GM18907 (cell line): ENCODE results near the gene ALDH1A3.
A peak's percentile ranks its signal among the peaks of the same experiment; 100 is the strongest.

Experiments
- ATAC-seq: cut with Tn5 transposase; IDR thresholded peaks from one replicate; pipeline ENCODE4 v1.9.1; 2021; ENCODE audit warnings: mild to moderate bottlenecking, moderate library complexity; ENCODE audit not compliant: unreplicated experiment

ALDH1A3 gene

GRCh38 chr15:100900795-100901169 is 21.2 kb downstream of the ALDH1A3 start:
- no peak for ATAC-seq

- ATAC-seq = no peak
These were observed 21.7 kb downstream of the ALDH1A3 start for GRCh38 chr15:100901296-100901695.

GRCh38 chr15:100901702-100902435 is 22.2 kb downstream of the ALDH1A3 start:
- no peak for ATAC-seq

GRCh38 chr15:100902436-100903167 is 23.0 kb downstream of the ALDH1A3 start:
- no peak for ATAC-seq

- ATAC-seq = no peak
These were observed 23.5 kb downstream of the ALDH1A3 start for GRCh38 chr15:100903168-100903554.

- no peak for ATAC-seq
These were observed 26.2 kb downstream of the ALDH1A3 start for GRCh38 chr15:100905850-100906249.

GRCh38 chr15:100908466-100908865 is 28.8 kb downstream of the ALDH1A3 start:
- no peak for ATAC-seq

- no peak for ATAC-seq
These were observed 29.9 kb downstream of the ALDH1A3 start for GRCh38 chr15:100909565-100909964.

GRCh38 chr15:100909989-100910955 is 30.6 kb downstream of the ALDH1A3 start:
- no peak for ATAC-seq

- no peak for ATAC-seq
These were observed 31.5 kb downstream of the ALDH1A3 start for GRCh38 chr15:100911086-100911485.

- ATAC-seq = no peak
These were observed 34.3 kb downstream of the ALDH1A3 start for GRCh38 chr15:100913961-100914360.

GRCh38 chr15:100914876-100915275 is 35.2 kb downstream of the ALDH1A3 start:
- ATAC-seq = no peak

- ATAC-seq = peak; percentile 73
These were observed 38.5 kb downstream of the ALDH1A3 start for GRCh38 chr15:100918034-100918689.

- peak; percentile 35 for ATAC-seq
These were observed 39.3 kb downstream of the ALDH1A3 start, which contains the start of gene LRRK1 for GRCh38 chr15:100918690-100919480. Gene LRRK1, plus strand, starts transcription at chr15:100919357. Its CDS starts 5,276 bp downstream, at chr15:100924633.

GRCh38 chr15:100919481-100920405 is 40.1 kb downstream of the ALDH1A3 start:
- peak; percentile 16 for ATAC-seq

GRCh38 chr15:100920516-100921135 is 41.0 kb downstream of the ALDH1A3 start:
- ATAC-seq = no peak

GRCh38 chr15:100922192-100923040 is 42.8 kb downstream of the ALDH1A3 start:
- ATAC-seq = no peak
